ENCODE data around the gene POLDIP3. TPM values are rescaled to one million over a fixed set of nuclear protein-coding genes. Genes with fewer than 3 reads are reported as not detected.

Gene POLDIP3
- total RNA-seq, 4 donors from 2014 or later: 25.0 to 44.9 (median 30.7) TPM

DNA sequence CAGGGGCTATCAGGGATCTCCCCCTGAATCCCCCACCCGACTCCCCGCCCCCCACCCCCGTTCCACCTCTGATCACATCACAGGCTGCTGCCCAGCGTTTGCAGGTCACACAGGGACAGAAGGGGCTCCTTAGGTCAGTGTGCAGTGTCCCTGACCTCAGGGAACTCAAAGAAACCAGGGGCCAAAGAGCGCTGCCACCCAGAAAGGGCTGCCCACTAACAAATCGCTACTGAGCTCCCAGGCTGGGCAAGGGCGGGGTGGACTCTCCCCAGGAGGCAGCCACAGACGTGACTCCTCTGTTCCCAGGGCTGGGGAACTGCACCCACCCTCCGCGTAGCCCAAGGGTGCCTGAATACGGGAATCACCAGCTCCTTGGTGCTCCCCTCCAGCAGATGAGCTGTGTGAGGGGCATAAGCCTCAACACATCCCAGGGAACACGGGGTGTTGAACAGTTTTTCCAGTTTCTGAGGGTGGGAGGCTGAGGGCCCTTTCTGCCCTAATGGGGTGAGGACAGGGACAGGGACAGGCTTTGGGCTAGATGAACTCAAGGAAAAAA, 9.9 kb upstream of the POLDIP3 start:
- DNase-seq (ENCODE audit: low spot score) (no peak), ATAC-seq (ENCODE audit: low FRiP score) (no peak)
- TF ChIP-seq, protein P1, sequence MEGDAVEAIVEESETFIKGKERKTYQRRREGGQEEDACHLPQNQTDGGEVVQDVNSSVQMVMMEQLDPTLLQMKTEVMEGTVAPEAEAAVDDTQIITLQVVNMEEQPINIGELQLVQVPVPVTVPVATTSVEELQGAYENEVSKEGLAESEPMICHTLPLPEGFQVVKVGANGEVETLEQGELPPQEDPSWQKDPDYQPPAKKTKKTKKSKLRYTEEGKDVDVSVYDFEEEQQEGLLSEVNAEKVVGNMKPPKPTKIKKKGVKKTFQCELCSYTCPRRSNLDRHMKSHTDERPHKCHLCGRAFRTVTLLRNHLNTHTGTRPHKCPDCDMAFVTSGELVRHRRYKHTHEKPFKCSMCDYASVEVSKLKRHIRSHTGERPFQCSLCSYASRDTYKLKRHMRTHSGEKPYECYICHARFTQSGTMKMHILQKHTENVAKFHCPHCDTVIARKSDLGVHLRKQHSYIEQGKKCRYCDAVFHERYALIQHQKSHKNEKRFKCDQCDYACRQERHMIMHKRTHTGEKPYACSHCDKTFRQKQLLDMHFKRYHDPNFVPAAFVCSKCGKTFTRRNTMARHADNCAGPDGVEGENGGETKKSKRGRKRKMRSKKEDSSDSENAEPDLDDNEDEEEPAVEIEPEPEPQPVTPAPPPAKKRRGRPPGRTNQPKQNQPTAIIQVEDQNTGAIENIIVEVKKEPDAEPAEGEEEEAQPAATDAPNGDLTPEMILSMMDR (IDR thresholded peaks at IDR 0.05): no peak

DNA sequence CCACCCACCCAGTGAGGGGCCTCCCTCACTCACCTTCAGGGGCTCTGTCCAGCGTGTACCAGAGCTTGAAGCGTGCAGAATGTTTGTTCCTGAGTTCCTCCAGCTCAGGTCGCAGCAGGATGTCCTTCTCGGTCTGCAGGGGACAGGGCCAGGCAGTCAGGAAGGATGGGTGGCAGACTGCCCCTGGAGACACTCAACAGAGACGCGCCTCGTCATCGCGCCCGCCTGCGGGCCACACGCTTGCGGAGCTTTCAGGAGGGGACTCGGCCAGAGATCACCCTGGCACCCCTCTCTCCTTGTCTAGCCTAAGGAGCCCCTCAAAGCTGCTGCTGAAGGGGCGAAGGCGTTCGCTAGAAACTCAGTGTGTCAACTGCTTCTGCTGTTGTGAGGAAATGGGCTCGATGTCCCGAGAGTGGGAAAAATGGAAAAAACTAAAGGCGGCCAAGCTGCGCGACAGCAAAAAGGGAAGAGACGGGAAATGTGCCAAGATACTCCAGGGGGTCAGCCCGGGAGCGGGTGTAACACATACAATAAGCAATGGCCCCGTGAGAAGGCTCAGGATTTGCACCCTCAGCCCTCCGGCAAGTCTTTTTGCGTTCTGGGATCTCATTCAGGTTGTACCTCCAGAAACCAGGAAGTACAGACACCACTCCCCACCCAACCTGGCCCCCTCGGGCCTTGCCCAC, 9.2 kb upstream of the POLDIP3 start:
- DNase-seq (ENCODE audit: low spot score): no peak
- TF ChIP-seq, protein P1 (IDR thresholded peaks at IDR 0.05): no peak
- ATAC-seq (ENCODE audit: low FRiP score): no peak

DNA sequence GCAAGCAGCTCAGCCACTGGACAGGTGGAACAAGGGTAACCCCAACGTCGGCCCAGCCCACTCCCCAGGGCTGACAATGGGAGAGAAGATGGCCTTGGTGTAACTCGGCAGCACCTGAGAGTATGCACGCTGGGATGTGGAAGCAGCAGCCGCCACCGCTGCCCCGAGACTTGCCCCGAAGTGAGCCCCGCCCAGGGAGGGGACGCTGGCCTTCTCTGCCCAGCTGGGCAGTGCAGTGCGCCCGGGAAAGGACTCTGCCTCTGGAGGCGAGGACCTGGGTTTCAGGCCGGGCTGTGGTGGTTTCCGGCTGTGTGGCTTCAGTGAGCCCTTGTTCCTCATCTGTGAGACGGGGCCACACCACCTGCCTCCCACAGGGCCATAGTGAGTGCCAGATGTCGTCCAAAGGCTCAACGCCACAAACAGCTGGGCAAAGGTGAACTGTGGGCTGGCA, 8.6 kb upstream of the POLDIP3 start:
- TF ChIP-seq, protein P1 (IDR thresholded peaks at IDR 0.05): no peak
- DNase-seq (ENCODE audit: low spot score): no peak
- ATAC-seq (ENCODE audit: low FRiP score): no peak

DNA sequence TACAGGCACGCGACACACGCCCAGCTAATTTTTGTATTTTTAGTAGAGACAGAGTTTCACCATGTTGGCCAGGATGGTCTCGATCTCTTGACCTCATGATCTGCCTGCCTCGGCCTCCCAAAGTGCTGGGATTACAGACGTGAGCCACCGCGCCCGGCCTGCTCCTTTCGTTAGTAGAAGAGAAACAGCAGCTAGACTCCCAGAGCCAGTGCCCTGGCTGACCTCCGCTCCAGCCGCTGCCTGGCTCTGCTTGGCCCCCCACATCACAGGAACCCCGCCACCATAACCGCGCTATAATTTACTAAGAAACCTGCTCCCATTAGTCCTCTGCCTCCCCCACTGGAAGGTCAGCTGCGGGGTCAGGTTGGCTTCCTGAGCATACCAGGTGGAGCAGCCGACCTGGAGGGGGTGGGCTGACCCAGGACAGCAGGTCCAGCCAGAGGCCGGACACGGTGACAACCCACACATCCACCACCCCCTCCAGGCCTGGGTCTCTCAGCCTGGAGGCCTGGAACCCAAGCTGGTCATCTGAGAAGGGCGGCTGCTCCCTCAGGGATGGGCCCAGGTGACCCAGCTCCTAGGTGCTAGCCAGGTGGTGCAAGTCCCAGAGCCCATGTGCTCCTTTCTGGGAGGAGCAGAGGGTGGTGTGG, 7.5 kb upstream of the POLDIP3 start:
- ATAC-seq (ENCODE audit: low FRiP score) (no peak), DNase-seq (ENCODE audit: low spot score) (no peak)
- TF ChIP-seq, protein P1 (IDR thresholded peaks at IDR 0.05): no peak

DNA sequence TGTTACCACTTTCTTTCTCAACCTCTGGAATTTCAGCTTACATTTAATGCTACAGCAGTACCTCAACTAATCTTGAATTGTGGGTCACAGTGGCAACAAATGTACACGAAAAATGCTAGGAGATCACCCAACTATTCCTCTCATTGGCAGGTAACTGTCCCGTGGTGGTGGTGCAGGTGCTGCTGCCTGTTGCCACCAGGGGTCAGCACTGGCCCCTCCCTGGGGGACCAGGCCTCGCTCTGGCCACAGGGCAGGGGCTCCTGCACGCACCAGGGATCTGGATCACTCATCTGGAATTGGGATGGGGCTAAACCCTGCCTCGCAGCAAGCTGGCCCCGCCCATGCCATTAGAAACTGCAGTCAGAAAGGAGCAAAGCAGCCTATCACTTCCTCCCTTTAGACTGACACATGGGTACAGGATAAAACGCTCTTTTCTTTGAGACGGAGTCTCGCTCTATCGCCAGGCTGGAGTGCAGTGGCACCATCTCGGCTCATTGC, 6.9 kb upstream of the POLDIP3 start:
- TF ChIP-seq, protein P1 (IDR thresholded peaks at IDR 0.05): peak in 1 of 3 donors; percentile 51
- no peak for DNase-seq (ENCODE audit: low spot score)
- peak; percentile 61 for ATAC-seq (ENCODE audit: low FRiP score)

DNA sequence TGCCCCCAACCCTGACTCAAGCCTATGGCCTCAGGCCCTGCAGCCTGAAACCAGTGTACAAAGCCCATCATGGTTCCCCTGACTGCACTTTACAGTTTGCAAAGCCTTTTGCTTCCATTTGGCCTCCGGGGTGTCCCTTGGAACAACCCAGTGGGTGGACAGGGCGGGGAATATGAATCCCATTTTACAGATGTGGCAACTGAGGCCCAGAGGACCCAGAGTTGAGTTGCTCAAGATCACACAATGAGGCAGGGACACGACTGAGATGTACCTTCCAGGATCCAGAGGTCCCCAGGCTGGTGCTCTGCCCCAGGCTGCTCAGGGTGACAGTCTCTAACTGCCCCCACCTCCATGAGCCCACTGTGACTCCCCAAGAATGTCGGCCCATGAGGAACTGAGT, 5.4 kb upstream of the POLDIP3 start:
- no peak for DNase-seq (ENCODE audit: low spot score)
- TF ChIP-seq, protein P1 (IDR thresholded peaks at IDR 0.05): no peak
- ATAC-seq (ENCODE audit: low FRiP score): no peak
